ENCODE results near the gene ITLN1.
A peak's percentile ranks its signal among the peaks of the same experiment; 100 is the strongest.

ITLN1 gene

DNA sequence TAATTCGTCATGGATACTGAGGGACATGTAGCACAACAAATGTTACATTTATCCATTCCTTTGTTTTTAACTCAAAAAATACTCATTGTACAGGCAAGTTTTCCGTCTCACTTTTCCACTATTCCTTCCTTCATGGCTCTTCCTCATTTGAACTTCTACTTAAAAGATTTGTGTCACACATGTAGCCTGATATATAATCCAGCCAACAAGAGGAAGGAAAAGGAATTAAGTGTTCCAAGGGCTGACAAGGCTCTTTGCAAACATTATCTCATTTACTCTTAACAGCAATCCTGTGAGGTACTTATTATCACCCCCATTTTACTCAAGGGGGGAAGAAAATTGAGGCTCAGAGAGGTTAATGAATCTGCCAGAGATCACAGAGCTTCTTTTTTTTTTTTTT lies 45.2 kb downstream of the ITLN1 start:
- Histone ChIP-seq H3K4me3 (no peak overlapping the region), H3K9me3 (peaks cover 6% of the 10 kb centered on the region), H4K20me1 (no peaks in the 10 kb centered on the region), H3K27me3 (no peaks in the 10 kb centered on the region), H3K9ac (no peak overlapping the region), H3K36me3 (no peaks in the 10 kb centered on the region), H3K4me1 (peaks cover 97% of the 10 kb centered on the region), H3K27ac (peak overlapping the region; percentile 95), H3K4me2 (peak overlapping the region; percentile 71)
- no peak for TF ChIP-seq Cebpa-rat (IDR thresholded peaks at IDR 0.05)

GRCh38 chr1:160838888-160839287 lies 46.1 kb downstream of the ITLN1 start:
- no peaks in the 10 kb centered on the region for H3K9me3 ChIP-seq
- peak overlapping the region; percentile 71 for H3K4me2 ChIP-seq
- H3K9ac ChIP-seq = peak overlapping the region; percentile 66; the same call in 1 of the 2 replicates
- peak overlapping the region; percentile 95 for H3K27ac ChIP-seq
- no peaks in the 10 kb centered on the region for H3K27me3 ChIP-seq
- H3K36me3 ChIP-seq = no peaks in the 10 kb centered on the region
- no peak overlapping the region for H3K4me3 ChIP-seq
- peaks cover 94% of the 10 kb centered on the region for H3K4me1 ChIP-seq
- H4K20me1 ChIP-seq = no peaks in the 10 kb centered on the region
- no peak for TF ChIP-seq Cebpa-rat (IDR thresholded peaks at IDR 0.05)

GRCh38 chr1:160837558-160838205 lies 47.3 kb downstream of the ITLN1 start:
- peaks cover 82% of the 10 kb centered on the region for H3K4me1 ChIP-seq
- H3K36me3 ChIP-seq = no peaks in the 10 kb centered on the region
- H3K9ac ChIP-seq = peak overlapping the region; percentile 66; the same call in 1 of the 2 replicates
- H4K20me1 ChIP-seq = no peaks in the 10 kb centered on the region
- peak overlapping the region; percentile 95 for H3K27ac ChIP-seq
- no peaks in the 10 kb centered on the region for H3K9me3 ChIP-seq
- H3K4me3 ChIP-seq = peak overlapping the region; percentile 15; the same call in 1 of the 2 replicates
- 0 out of 2 replicates have a peak, but pooled peaks have one; percentile 13 for TF ChIP-seq Cebpa-rat (IDR thresholded peaks at IDR 0.05)
- H3K4me2 ChIP-seq = peak overlapping the region; percentile 74
- no peaks in the 10 kb centered on the region for H3K27me3 ChIP-seq

GRCh38 chr1:160836981-160837557 lies 47.9 kb downstream of the ITLN1 start:
- Histone ChIP-seq H4K20me1 (no peaks in the 10 kb centered on the region), H3K36me3 (no peaks in the 10 kb centered on the region), H3K4me2 (peak overlapping the region; percentile 74), H3K27ac (peak overlapping the region; percentile 95), H3K9ac (peak overlapping the region; percentile 77), H3K4me1 (peaks cover 76% of the 10 kb centered on the region), H3K27me3 (no peaks in the 10 kb centered on the region), H3K9me3 (no peaks in the 10 kb centered on the region), H3K4me3 (no peak overlapping the region)
- no peak for TF ChIP-seq Cebpa-rat (IDR thresholded peaks at IDR 0.05)

DNA sequence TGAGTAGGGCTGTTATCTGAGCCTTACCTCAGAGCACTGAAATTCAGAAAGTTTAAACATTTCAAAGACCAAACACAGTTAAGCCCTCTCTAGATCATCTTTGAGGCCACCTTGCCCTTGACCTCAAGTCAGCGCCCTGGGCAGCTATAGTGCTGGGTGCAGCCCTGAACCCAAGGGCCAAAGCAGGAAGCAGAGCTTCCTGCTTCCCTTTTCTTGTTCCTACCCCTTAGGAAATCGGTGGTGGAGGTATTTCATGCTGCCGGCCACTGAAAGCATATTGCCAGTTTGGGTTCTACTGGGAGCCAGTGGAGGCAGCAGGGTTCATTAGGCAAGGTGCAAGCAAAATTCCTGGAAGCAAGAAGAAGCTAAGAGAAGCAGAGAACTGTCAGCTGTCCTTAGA lies 48.4 kb downstream of the ITLN1 start:
- Histone ChIP-seq H3K36me3 (no peaks in the 10 kb centered on the region), H3K4me1 (peaks cover 71% of the 10 kb centered on the region), H3K9me3 (no peaks in the 10 kb centered on the region), H3K4me3 (no peak overlapping the region), H4K20me1 (no peaks in the 10 kb centered on the region), H3K9ac (peak overlapping the region; percentile 77), H3K4me2 (peak overlapping the region; percentile 74), H3K27ac (peak overlapping the region; percentile 95), H3K27me3 (no peaks in the 10 kb centered on the region)
- TF ChIP-seq Cebpa-rat (IDR thresholded peaks at IDR 0.05) = no peak

GRCh38 chr1:160835751-160836150 lies 49.2 kb downstream of the ITLN1 start:
- Histone ChIP-seq H3K4me3 (no peak overlapping the region), H3K9ac (peak overlapping the region; percentile 77; the same call in 1 of the 2 replicates), H4K20me1 (no peaks in the 10 kb centered on the region), H3K9me3 (no peaks in the 10 kb centered on the region), H3K4me1 (peaks cover 63% of the 10 kb centered on the region), H3K4me2 (peak overlapping the region; percentile 74), H3K36me3 (no peaks in the 10 kb centered on the region), H3K27ac (peak overlapping the region; percentile 95), H3K27me3 (no peaks in the 10 kb centered on the region)
- TF ChIP-seq Cebpa-rat (IDR thresholded peaks at IDR 0.05) = no peak

- Histone ChIP-seq H3K4me1 (peaks cover 60% of the 10 kb centered on the region), H3K4me3 (no peak overlapping the region), H3K9ac (no peak overlapping the region), H4K20me1 (no peaks in the 10 kb centered on the region), H3K27ac (peak overlapping the region; percentile 95; the same call in 1 of the 2 replicates), H3K4me2 (peak overlapping the region; percentile 74), H3K36me3 (no peaks in the 10 kb centered on the region), H3K9me3 (no peaks in the 10 kb centered on the region), H3K27me3 (no peaks in the 10 kb centered on the region)
- no peak for TF ChIP-seq Cebpa-rat (IDR thresholded peaks at IDR 0.05)
Measured at GRCh38 chr1:160834945-160835565, 49.9 kb downstream of the ITLN1 start.

GRCh38 chr1:160830321-160831153 lies 54.4 kb downstream of the ITLN1 start:
- H3K4me2 ChIP-seq = peak overlapping the region; percentile 23; the same call in 1 of the 2 replicates
- no peaks in the 10 kb centered on the region for H3K27me3 ChIP-seq
- no peaks in the 10 kb centered on the region for H4K20me1 ChIP-seq
- H3K36me3 ChIP-seq = no peaks in the 10 kb centered on the region
- H3K27ac ChIP-seq = no peak overlapping the region
- H3K9me3 ChIP-seq = no peaks in the 10 kb centered on the region
- no peak overlapping the region for H3K4me3 ChIP-seq
- no peak overlapping the region for H3K9ac ChIP-seq
- no peak for TF ChIP-seq Cebpa-rat (IDR thresholded peaks at IDR 0.05)
- peaks cover 29% of the 10 kb centered on the region for H3K4me1 ChIP-seq

- H3K27me3 ChIP-seq = no peaks in the 10 kb centered on the region
- TF ChIP-seq Cebpa-rat (IDR thresholded peaks at IDR 0.05) = no peak
- peaks cover 21% of the 10 kb centered on the region for H3K4me1 ChIP-seq
- no peaks in the 10 kb centered on the region for H3K36me3 ChIP-seq
- H3K9ac ChIP-seq = no peak overlapping the region
- H3K4me2 ChIP-seq = peak overlapping the region; percentile 23; the same call in 1 of the 2 replicates
- H3K27ac ChIP-seq = no peak overlapping the region
- no peak overlapping the region for H3K4me3 ChIP-seq
- no peaks in the 10 kb centered on the region for H4K20me1 ChIP-seq
- no peaks in the 10 kb centered on the region for H3K9me3 ChIP-seq
Measured at GRCh38 chr1:160829766-160830165, 55.2 kb downstream of the ITLN1 start.
